NOMO-1 (cell line): ENCODE measurements around the gene ARID3C.
"Not testable (repeated sequence)": the region's sequence is repeated elsewhere in the genome, so short reads cannot be mapped to it uniquely, and the experiment has no call there.

Experiments used
- DNase-seq, 2 experiments: peaks; one replicate each; lab custom pipeline; 2025; ENCODE audit not compliant: unreplicated experiment in 2 of 2; lab: John Stamatoyannopoulos, UW

ARID3C gene

GRCh38 chr9:34652602-34653000, 23.7 kb upstream of the ARID3C start:
- peak in 1 of 2 experiments; percentile 15 for DNase-seq

GRCh38 chr9:34651876-34652601, 23.2 kb upstream of the ARID3C start, which contains the start of gene IL11RA:
Gene IL11RA, plus strand, starts transcription at chr9:34652185. Its CDS starts 3,033 bp downstream, at chr9:34655218.
- peak; percentile 95 to 96 for DNase-seq

DNA sequence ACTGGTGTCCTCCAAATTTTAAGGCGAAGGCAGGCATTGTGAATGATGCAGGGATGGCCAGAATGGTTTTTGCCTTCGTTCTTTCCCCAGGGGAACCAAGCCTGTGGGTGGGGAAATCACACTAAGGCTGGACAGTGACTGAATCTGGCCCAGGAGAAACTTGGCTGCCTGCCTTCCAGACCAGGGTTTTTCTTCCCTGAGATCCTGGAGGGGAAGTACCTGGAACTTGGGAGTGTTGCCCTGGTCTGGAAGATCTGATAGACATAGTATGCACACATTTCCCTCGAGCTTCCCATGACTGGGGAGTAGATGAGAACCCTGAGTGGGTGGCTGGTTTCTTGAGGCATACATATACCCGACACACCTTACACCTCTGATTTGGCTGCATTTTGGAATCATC, 22.5 kb upstream of the ARID3C start:
- DNase-seq: no peak

- no peak for DNase-seq
Observed at GRCh38 chr9:34650816-34651215, 21.9 kb upstream of the ARID3C start.

DNA sequence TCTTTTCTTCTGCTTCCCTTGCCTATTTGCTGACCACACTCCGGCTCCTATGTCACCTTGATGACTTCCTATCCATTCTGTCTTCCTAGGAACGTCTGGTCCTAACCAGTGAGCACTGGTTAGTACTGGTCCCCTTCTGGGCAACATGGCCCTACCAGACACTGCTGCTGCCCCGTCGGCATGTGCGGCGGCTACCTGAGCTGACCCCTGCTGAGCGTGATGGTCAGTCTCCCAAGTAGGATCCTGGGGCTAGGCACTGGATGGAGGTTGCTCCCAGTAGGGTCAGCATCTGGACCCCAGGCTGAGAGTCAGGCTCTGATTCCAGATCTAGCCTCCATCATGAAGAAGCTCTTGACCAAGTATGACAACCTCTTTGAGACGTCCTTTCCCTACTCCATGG, 19.8 kb upstream of the ARID3C start:
- no peak for DNase-seq

DNA sequence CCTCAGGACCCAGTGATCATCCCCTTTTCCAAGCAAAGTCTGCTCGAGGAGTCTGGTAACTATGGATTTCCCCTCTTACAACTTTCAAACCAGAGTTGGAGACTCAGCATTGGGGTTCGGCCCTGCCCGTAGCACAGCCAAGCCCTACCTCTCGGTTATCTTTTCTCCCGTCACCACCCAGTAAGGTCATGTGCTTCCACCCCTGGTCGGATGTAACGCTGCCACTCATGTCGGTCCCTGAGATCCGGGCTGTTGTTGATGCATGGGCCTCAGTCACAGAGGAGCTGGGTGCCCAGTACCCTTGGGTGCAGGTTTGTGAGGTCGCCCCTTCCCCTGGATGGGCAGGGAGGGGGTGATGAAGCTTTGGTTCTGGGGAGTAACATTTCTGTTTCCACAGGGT, 18.8 kb upstream of the ARID3C start:
- no peak for DNase-seq

GRCh38 chr9:34647084-34647403, 18.2 kb upstream of the ARID3C start:
- DNase-seq: no peak

- DNase-seq: peak; percentile 92 to 97
Observed at GRCh38 chr9:34646211-34647083, 17.6 kb upstream of the ARID3C start, which contains the start of gene GALT. Gene GALT, plus strand, starts transcription at chr9:34646675. Its CDS starts 30 bp downstream, at chr9:34646705.

GRCh38 chr9:34644766-34645314, 16.0 kb upstream of the ARID3C start:
- peak in 1 of 2 experiments; percentile 24 for DNase-seq

GRCh38 chr9:34642679-34643078, 13.8 kb upstream of the ARID3C start:
- no peak for DNase-seq

- not testable (repeated sequence) for DNase-seq
Observed at GRCh38 chr9:34639322-34639721, 10.5 kb upstream of the ARID3C start.

GRCh38 chr9:34638138-34638445, 9.2 kb upstream of the ARID3C start:
- no peak for DNase-seq

GRCh38 chr9:34637356-34638137, 8.7 kb upstream of the ARID3C start, which contains the start of gene SIGMAR1:
Gene SIGMAR1, minus strand, starts transcription at chr9:34637787. Its CDS starts 90 bp downstream, at chr9:34637697.
- peak; percentile 94 to 95 for DNase-seq

DNA sequence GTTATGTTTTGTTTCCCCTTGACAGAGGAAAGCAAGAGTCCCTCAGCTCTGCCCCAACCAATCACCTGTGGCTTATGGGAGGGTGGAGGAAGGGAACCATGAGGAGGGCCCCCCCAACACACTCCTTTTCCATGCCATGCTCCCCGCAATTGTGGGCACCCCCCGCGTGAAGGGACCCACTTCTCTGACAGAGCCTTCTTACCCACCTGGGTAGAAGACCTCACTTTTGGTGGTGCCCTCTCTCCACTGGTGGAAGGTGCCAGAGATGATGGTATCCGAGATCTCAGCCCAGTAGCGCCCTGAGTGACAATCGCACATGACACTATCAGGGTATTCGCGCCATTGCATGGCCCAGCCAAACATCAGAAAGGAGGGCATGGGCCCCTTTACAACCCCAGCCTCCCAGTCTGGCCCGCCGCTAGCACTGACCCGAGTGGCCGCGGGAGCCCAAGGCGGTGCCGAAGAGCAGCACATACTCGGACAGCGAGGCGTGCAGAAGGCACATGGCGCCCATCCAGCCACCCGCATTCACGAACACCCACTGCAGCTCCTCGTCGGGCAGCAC, 8.0 kb upstream of the ARID3C start:
- no peak for DNase-seq

DNA sequence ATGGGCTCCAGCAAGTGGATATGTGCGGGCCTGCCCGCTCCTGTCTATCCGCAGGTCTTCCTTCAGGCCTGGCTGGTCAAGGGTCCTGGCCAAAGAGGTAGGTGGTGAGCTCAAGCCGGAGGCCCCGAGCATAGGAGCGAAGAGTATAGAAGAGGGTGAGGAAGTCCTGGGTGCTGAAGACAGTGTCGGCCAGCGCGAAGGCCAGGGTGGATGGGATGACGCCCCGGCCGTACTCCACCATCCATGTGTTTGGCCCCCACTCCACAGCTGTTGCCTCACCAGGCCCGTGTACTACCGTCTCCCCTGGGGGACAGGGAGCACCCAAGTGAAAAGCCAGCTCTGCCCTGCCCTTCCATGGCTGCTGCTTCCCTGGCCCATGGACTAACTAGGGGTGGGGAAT, 6.7 kb upstream of the ARID3C start:
- no peak for DNase-seq

- no peak for DNase-seq
Observed at GRCh38 chr9:34634551-34635248, 5.8 kb upstream of the ARID3C start.

DNA sequence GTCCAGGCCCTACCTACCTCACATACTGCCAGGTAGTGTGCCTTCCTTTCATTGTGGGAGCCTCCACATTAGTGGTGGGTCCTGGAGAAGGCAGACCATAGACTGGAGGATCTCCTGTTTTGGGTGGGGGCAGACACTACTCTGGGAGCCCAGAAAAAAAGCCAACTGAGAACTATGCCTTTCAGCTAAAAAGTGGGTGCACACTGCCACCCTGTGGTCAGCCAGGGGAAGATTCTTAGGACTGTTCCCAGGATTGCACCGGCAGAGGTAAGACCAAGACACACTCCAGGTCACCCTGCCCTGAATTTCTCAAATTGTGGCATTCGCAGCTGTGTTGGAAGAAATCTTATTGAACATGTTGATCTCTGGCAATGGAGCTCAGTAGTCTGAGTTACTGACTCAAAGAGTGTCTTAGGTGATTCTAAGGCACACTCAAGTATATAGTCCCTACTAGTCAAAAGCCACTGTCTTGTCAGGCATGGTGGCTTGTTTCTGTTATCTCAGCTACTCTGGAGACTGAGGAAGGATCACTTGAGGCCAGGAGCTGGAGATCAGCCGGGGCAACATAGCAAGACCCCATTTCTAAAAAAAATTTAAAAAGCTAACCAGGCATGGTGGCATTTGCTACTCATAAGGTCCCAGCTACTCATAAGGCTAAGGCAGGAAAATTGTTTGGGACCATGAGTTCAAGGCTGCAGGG, 5.1 kb upstream of the ARID3C start:
- DNase-seq: peak; percentile 66 to 80

- DNase-seq: no peak
Observed at GRCh38 chr9:34633166-34633565, 4.3 kb upstream of the ARID3C start.

- no peak for DNase-seq
Observed at GRCh38 chr9:34630402-34631154, 1.7 kb upstream of the ARID3C start.
